Cardiac muscle cell (in vitro differentiated cells and primary cell): ENCODE measurements around the gene MXRA5. TPM values are rescaled to one million over a fixed set of nuclear protein-coding genes. Genes with fewer than 3 reads are reported as not detected.
"Not testable (repeated sequence)": the region's sequence is repeated elsewhere in the genome, so short reads cannot be mapped to it uniquely, and the experiment has no call there.

Experiments
- DNase-seq, 2 donors: peaks; one replicate each; pipeline versions ENCODE4 v3.0.0 to v3.0.0-alpha.2; 2010 to 2017; ENCODE audit warnings: low read depth in 1 of 2, low spot score in 1 of 2
- H3K27ac ChIP-seq: fragments of 200-600 bp; sonication (generic); 2 replicates; pipeline ENCODE4 v1.5.1; 2016
- H3K27me3 ChIP-seq: fragments of 200-600 bp; sonication (generic); 2 replicates; pipeline ENCODE4 v1.6.0; 2016; ENCODE audit warnings: control low read depth
- H3K36me3 ChIP-seq: fragments of 200-600 bp; sonication (generic); 2 replicates; pipeline ENCODE4 v1.5.1; 2016; ENCODE audit warnings: control low read depth
- H3K4me1 ChIP-seq: fragments of 200-600 bp; sonication (generic); 2 replicates; pipeline ENCODE4 v1.8.1; 2017; ENCODE audit warnings: low read depth, mild to moderate bottlenecking, mixed run types
- H3K4me3 ChIP-seq: fragments of 200-600 bp; sonication (generic); 2 replicates; pipeline ENCODE4 v1.5.1; 2016; ENCODE audit warnings: mild to moderate bottlenecking
- H3K9me3 ChIP-seq: fragments of 200-600 bp; sonication (generic); 2 replicates; pipeline ENCODE4 v1.5.1; 2017; ENCODE audit warnings: low read depth, mild to moderate bottlenecking, control low read depth
- CTCF ChIP-seq: IDR thresholded peaks from 2 replicates; pipeline ENCODE4 v1.5.1; 2012; ENCODE audit warnings: low read depth, mild to moderate bottlenecking, low read length
- polyA plus RNA-seq: library from polyadenylated mRNA; unstranded; fragments of >200 nt; fragmentation: Nextera tagmentation; extraction: Ambion mirVana; gene quantifications from 2 replicates; pipeline ENCODE4 v1.2.1, GENCODE V29; 2016
- total RNA-seq: library from RNA; depleted of rRNA; stranded (reverse); fragments of >200 nt; gene quantifications from 2 replicates; pipeline ENCODE4 v1.2.3, GENCODE V29; 2016

The MXRA5 gene
- total and polyA plus RNA-seq, 2 experiments from 2014 or later: 0.05 to 0.09 TPM

GRCh38 chrX:3348191-3348590 lies 1.7 kb upstream of the MXRA5 start:
- Histone ChIP-seq H3K27me3 (peaks cover 57% of the 10 kb centered on the region), H3K27ac (no peak overlapping the region), H3K4me3 (no peak overlapping the region), H3K9me3 (no peaks in the 10 kb centered on the region), H3K4me1 (no peaks in the 10 kb centered on the region), H3K36me3 (no peaks in the 10 kb centered on the region)
- no peak for DNase-seq
- no peak for TF ChIP-seq CTCF

- H3K4me3 ChIP-seq: peak overlapping the region; percentile 21
- H3K27ac ChIP-seq: no peak overlapping the region
- H3K36me3 ChIP-seq: no peaks in the 10 kb centered on the region
- peaks cover 67% of the 10 kb centered on the region for H3K27me3 ChIP-seq
- DNase-seq: peak; percentile 57 to 66
- H3K9me3 ChIP-seq: no peaks in the 10 kb centered on the region
- no peak for TF ChIP-seq CTCF
- H3K4me1 ChIP-seq: no peaks in the 10 kb centered on the region
Measured at GRCh38 chrX:3345281-3346191, 916 bp downstream of the MXRA5 start.

GRCh38 chrX:3343569-3343968 lies 2.9 kb downstream of the MXRA5 start:
- H3K9me3 ChIP-seq, H3K4me1 ChIP-seq, H3K4me3 ChIP-seq, H3K27ac ChIP-seq, H3K36me3 ChIP-seq: not testable (repeated sequence)
- peaks cover 63% of the 10 kb centered on the region for H3K27me3 ChIP-seq
- DNase-seq: peak in 1 of 2 donors; percentile 46

GRCh38 chrX:3340016-3340415 lies 6.4 kb downstream of the MXRA5 start:
- Histone ChIP-seq H3K4me1 (no peaks in the 10 kb centered on the region), H3K27me3 (peaks cover 28% of the 10 kb centered on the region), H3K4me3 (no peak overlapping the region), H3K9me3 (no peaks in the 10 kb centered on the region), H3K36me3 (no peaks in the 10 kb centered on the region), H3K27ac (no peak overlapping the region)
- no peak for DNase-seq
- no peak for TF ChIP-seq CTCF

GRCh38 chrX:3326681-3327080 lies 19.8 kb downstream of the MXRA5 start:
- Histone ChIP-seq H3K36me3 (no peaks in the 10 kb centered on the region), H3K9me3 (no peaks in the 10 kb centered on the region), H3K4me3 (no peak overlapping the region), H3K4me1 (no peaks in the 10 kb centered on the region), H3K27me3 (peaks cover 11% of the 10 kb centered on the region), H3K27ac (no peak overlapping the region)
- DNase-seq: no peak
- TF ChIP-seq CTCF: no peak

GRCh38 chrX:3320471-3321046 lies 25.9 kb downstream of the MXRA5 start:
- H3K36me3 ChIP-seq: no peaks in the 10 kb centered on the region
- DNase-seq: no peak
- H3K4me1 ChIP-seq: no peaks in the 10 kb centered on the region
- H3K9me3 ChIP-seq: no peaks in the 10 kb centered on the region
- no peak for TF ChIP-seq CTCF
- no peak overlapping the region for H3K27ac ChIP-seq
- no peaks in the 10 kb centered on the region for H3K27me3 ChIP-seq
- H3K4me3 ChIP-seq: no peak overlapping the region
